HG03108 (cell line): Measurements from ENCODE around the gene SMIM28.
"Not testable (repeated sequence)": the region's sequence is repeated elsewhere in the genome, so short reads cannot be mapped to it uniquely, and the experiment has no call there.

Experiments
- ATAC-seq: cut with Tn5 transposase; IDR thresholded peaks from one replicate; pipeline ENCODE4 v1.9.1; 2021; ENCODE audit warnings: moderate library complexity; ENCODE audit not compliant: unreplicated experiment

SMIM28 gene

GRCh38 chr6:138404666-138405337 lies 27.1 kb downstream of the SMIM28 start:
- ATAC-seq: no peak

- ATAC-seq: no peak
Measured at GRCh38 chr6:138405816-138406413, 28.2 kb downstream of the SMIM28 start.

GRCh38 chr6:138406443-138406842 lies 28.7 kb downstream of the SMIM28 start:
- ATAC-seq: no peak

GRCh38 chr6:138410048-138410735 lies 32.5 kb downstream of the SMIM28 start:
- ATAC-seq: no peak

- ATAC-seq: peak; percentile 45
Measured at GRCh38 chr6:138410972-138411880, 33.5 kb downstream of the SMIM28 start.

GRCh38 chr6:138415125-138415524 lies 37.4 kb downstream of the SMIM28 start:
- ATAC-seq: no peak

GRCh38 chr6:138416206-138416605 lies 38.5 kb downstream of the SMIM28 start:
- no peak for ATAC-seq

GRCh38 chr6:138417493-138418117 lies 39.9 kb downstream of the SMIM28 start:
- ATAC-seq: no peak

- no peak for ATAC-seq
Measured at GRCh38 chr6:138418118-138418742, 40.5 kb downstream of the SMIM28 start.

- no peak for ATAC-seq
Measured at GRCh38 chr6:138419766-138420165, 42.1 kb downstream of the SMIM28 start.

GRCh38 chr6:138420356-138420755 lies 42.7 kb downstream of the SMIM28 start:
- no peak for ATAC-seq

- ATAC-seq: no peak
Measured at GRCh38 chr6:138421089-138421488, 43.4 kb downstream of the SMIM28 start.

GRCh38 chr6:138421608-138422007 lies 43.9 kb downstream of the SMIM28 start:
- ATAC-seq: no peak

GRCh38 chr6:138422861-138423260 lies 45.2 kb downstream of the SMIM28 start:
- ATAC-seq: no peak

GRCh38 chr6:138424004-138424904 lies 46.5 kb downstream of the SMIM28 start:
- no peak for ATAC-seq

- not testable (repeated sequence) for ATAC-seq
Measured at GRCh38 chr6:138425256-138425655, 47.6 kb downstream of the SMIM28 start.

- ATAC-seq: no peak
Measured at GRCh38 chr6:138426500-138427123, 48.9 kb downstream of the SMIM28 start.

- ATAC-seq: no peak
Measured at GRCh38 chr6:138427701-138428100, 50.0 kb downstream of the SMIM28 start.
